ENCODE measurements around the gene NRF1. TPM values are rescaled to one million over a fixed set of nuclear protein-coding genes. Genes with fewer than 3 reads are reported as not detected.

NRF1 gene
- total and polyA plus RNA-seq, 2 of the 8 experiments (the other 6 are each of a cell fraction or from before 2014, with no cell fraction given): 18.2 to 21.4 TPM

GRCh38 chr7:129773871-129774270 lies 162.4 kb downstream of the NRF1 start:
- Histone ChIP-seq H3K23ac (ENCODE audit: insufficient read length) (no peak overlapping the region), H3K27me3 (replicated peaks in 1 of 4; ENCODE audit: control insufficient read depth in 3 of 4, extremely low read depth in 1 of 4, insufficient read depth in 3 of 4, low read length in 3 of 4) (peaks cover 17 to 38% (median 36%) of the 10 kb centered on the region in 4 experiments), H3K4me2 (ENCODE audit: insufficient read depth in 1 of 2, low read depth in 2 of 2, low read length in 2 of 2) (0 out of 4 replicates have a peak overlapping the region, but pooled peaks of 1 of the 2 experiments have one; percentile 82), H3K9ac (replicated peaks in 1 of 4; ENCODE audit: extremely low read depth in 1 of 4, low read depth in 3 of 4, low read length in 3 of 4) (no peak overlapping the region), H3K4ac (replicated peaks; ENCODE audit: insufficient read length, low read depth, low read length) (no peak overlapping the region), H3K79me2 (ENCODE audit: control insufficient read depth in 1 of 2, insufficient read depth in 2 of 2, low read length in 2 of 2) (peaks cover 2 to 29% of the 10 kb centered on the region in 2 experiments; a peak in 2 of 4 replicates), H3K56ac (replicated peaks; ENCODE audit: insufficient read length, low read depth, low read length) (no peak overlapping the region), H2AFZ (ENCODE audit: low read length) (no peak overlapping the region), H2BK120ac (replicated peaks; ENCODE audit: low read depth, low read length) (no peak overlapping the region), H3K36me3 (ENCODE audit: control insufficient read depth in 2 of 4, insufficient read depth in 4 of 4, low read length in 3 of 4) (peaks cover 0 to 6% (median 3%) of the 10 kb centered on the region in 4 experiments; a peak in 2 of 8 replicates), H3K23me2 (ENCODE audit: low read depth, low read length) (peaks cover 11% of the 10 kb centered on the region), H3K4me3 (ENCODE audit: extremely low read depth in 1 of 4, insufficient read depth in 2 of 4, low read depth in 3 of 4, low read length in 4 of 4) (no peak overlapping the region), H3K4me1 (replicated peaks in 1 of 4; ENCODE audit: control insufficient read depth in 3 of 4, insufficient read depth in 4 of 4, low read length in 3 of 4) (peaks cover 15 to 83% (median 63%) of the 10 kb centered on the region in 4 experiments), H2BK5ac (ENCODE audit: low read depth, low read length) (peak overlapping the region; percentile 73; the same call in 1 of the 2 replicates), H2BK20ac (ENCODE audit: low read length) (peak overlapping the region; percentile 95), H4K5ac (ENCODE audit: insufficient read length, low read depth, low read length) (no peak overlapping the region), H4K20me1 (replicated peaks in 1 of 2; ENCODE audit: control insufficient read depth in 1 of 2, insufficient read depth in 2 of 2, low read length in 2 of 2) (peaks cover 14 to 18% of the 10 kb centered on the region in 2 experiments), H2AK5ac (ENCODE audit: low read depth, low read length) (peak overlapping the region; percentile 90; the same call in 1 of the 2 replicates), H2BK15ac (ENCODE audit: low read length) (peak overlapping the region; percentile 90; the same call in 1 of the 2 replicates), H2BK12ac (ENCODE audit: low read depth, low read length) (peak overlapping the region; percentile 98; the same call in 1 of the 2 replicates), H3K27ac (ENCODE audit: low read depth, low read length) (no peak overlapping the region), H3K9me3 (ENCODE audit: insufficient read depth in 2 of 2, low read depth in 1 of 2, low read length in 1 of 2) (no peaks in the 10 kb centered on the region), H3K18ac (ENCODE audit: extremely low read depth, low read length) (peak overlapping the region; percentile 79; the same call in 1 of the 2 replicates), H4K91ac (replicated peaks; ENCODE audit: insufficient read length, low read length) (peak overlapping the region; percentile 83), H4K8ac (ENCODE audit: extremely low read depth, insufficient read depth, low read length) (no peak overlapping the region), H3K14ac (ENCODE audit: insufficient read length) (no peak overlapping the region), H3K79me1 (ENCODE audit: low read depth, low read length) (peaks cover 25% of the 10 kb centered on the region)
- FAIRE-seq (no peak), DNase-seq (ENCODE audit: low read depth in 1 of 2, low spot score in 2 of 2) (no peak)
- ChIA-PET CTCF (ENCODE audit: partially characterized antibody) (interaction anchor here (1.2 to 8.1 kb wide), 11 partner anchors 9 to 237 kb away, joined by 3 to 45 read pairs (median 4); no protein-coding TSS in a partner anchor), POLR2A (ENCODE audit: partially characterized antibody) (interaction anchor here (1.3 to 3.1 kb wide), 6 partner anchors 8 to 162 kb away, joined by 3 to 27 read pairs (median 4); partner anchors contain the start of gene NRF1)
- WGBS, 2 experiments (ENCODE audit: extremely low coverage in 1 of 2, insufficient coverage in 1 of 2, insufficient read length in 1 of 2, insufficient replicate concordance in 2 of 2, low coverage in 1 of 2, low lambda C conversion rate in 2 of 2, missing lambda C conversion rate in 1 of 2): 94% methylated on average over 3 of the region's 3 CpGs; no CpG with 5 or more reads in 1 of the 2 experiments
- TF ChIP-seq RAD21 (IDR thresholded peaks at IDR 0.05 in 1 of 2, conservative IDR thresholded peaks at IDR 0.05 in 1 of 2; ENCODE audit: low read depth in 2 of 2, low read length in 2 of 2) (no peak), ZNF274 (IDR thresholded peaks at IDR 0.05; ENCODE audit: borderline replicate concordance, extremely low read depth, low read length) (no peak), NRF1 (IDR thresholded peaks at IDR 0.05; ENCODE audit: low read depth, low read length) (no peak), GTF2F1 (IDR thresholded peaks at IDR 0.05; ENCODE audit: borderline replicate concordance, low read depth, low read length) (no peak), RNF2 (IDR thresholded peaks at IDR 0.05; ENCODE audit: borderline replicate concordance, low read depth, low read length, missing control alignments, poor library complexity, severe bottlenecking) (no peak), GABPA (IDR thresholded peaks at IDR 0.05; ENCODE audit: borderline replicate concordance, insufficient read depth, low read length) (no peak), RBBP5 (IDR thresholded peaks at IDR 0.05; ENCODE audit: borderline replicate concordance, low read depth, low read length) (no peak), TCF12 (IDR thresholded peaks at IDR 0.05; ENCODE audit: low read depth, low read length) (no peak), TAF1 (IDR thresholded peaks at IDR 0.05; ENCODE audit: low read depth, low read length) (no peak), USF2 (IDR thresholded peaks at IDR 0.05; ENCODE audit: low read length) (no peak), TEAD4 (IDR thresholded peaks at IDR 0.05; ENCODE audit: low read depth, low read length) (no peak)
